NCI-H1436 (cell line): ENCODE results near the gene SIMC1.
"Not testable (repeated sequence)": the region's sequence is repeated elsewhere in the genome, so short reads cannot be mapped to it uniquely, and the experiment has no call there.

Source experiments
- DNase-seq: peaks from one replicate; lab custom pipeline; 2025; lab: John Stamatoyannopoulos, UW

The SIMC1 gene

DNA sequence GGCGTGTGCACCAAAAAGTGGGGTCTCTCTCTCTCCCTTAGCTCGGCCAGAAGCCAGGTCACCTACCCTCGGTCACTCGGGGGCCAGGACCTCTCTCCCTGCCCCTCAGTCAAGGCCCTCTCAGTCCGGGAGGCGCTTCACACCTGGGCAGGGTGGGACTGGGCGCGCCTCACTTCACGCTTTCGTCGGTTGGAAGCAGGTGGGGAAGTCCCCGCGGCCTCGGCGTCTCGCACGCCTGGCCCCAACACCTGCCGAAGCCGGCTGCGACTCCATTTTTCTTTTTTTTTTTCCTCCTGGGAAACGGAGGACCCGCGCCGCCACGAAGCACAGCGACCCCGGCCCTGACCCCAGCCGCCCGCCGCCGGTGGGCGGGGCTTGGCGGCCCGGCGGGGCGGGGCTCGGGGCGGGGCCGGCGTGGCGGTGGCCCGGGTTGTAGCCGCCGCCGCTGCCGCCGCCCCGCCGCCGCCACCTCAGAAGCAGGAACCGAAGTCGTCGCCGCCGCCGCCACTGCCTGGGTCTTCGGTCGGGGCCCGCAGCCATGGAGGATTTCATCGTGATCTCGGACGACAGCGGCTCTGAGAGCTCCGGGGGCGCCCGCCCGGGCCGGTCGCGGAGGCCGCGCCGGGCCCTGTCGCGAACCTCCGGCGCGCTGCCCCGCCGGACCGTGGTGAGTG lies at the start of gene SIMC1:
TSS of gene SIMC1 (plus strand) at position 454 of the 674 bp plus-strand sequence. CDS start at position 539, 85 bp downstream.
- DNase-seq: not testable (repeated sequence)

DNA sequence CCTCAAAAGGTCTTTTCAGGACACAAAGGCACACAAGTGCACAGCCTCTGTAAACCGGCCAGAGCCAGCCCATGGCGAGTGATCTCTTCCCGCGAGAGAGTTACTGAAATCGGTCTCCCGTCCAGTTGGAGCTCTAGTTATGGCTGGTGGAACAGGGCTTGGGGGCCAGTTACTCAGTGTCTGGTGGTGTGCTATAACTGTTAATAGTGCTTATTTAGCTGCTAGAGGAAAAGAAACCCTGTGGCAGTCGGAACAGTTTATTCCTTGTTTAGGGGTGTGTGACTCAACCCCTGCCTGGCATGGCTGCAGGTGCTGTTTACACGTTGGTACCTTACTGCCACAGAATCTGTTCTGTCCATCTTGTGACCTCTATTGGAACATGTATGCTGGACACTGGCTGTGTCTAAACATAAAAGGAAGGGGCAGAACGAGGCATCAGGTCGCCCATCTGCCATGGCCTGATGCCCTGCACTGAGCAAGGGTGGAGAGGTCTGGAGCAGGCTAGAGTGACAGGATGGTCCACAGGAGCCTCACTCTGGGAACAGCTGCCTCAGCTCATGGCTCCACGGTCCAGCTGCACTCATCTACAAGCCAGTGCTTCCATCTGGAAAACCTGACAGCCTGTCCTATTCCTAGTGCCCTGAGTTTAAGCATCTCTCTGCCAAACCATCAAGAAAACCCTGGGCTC lies 49.6 kb upstream of the SIMC1 start:
- no peak for DNase-seq

- no peak for DNase-seq
Observed at GRCh38 chr5:176189857-176190256, 48.4 kb upstream of the SIMC1 start.

DNA sequence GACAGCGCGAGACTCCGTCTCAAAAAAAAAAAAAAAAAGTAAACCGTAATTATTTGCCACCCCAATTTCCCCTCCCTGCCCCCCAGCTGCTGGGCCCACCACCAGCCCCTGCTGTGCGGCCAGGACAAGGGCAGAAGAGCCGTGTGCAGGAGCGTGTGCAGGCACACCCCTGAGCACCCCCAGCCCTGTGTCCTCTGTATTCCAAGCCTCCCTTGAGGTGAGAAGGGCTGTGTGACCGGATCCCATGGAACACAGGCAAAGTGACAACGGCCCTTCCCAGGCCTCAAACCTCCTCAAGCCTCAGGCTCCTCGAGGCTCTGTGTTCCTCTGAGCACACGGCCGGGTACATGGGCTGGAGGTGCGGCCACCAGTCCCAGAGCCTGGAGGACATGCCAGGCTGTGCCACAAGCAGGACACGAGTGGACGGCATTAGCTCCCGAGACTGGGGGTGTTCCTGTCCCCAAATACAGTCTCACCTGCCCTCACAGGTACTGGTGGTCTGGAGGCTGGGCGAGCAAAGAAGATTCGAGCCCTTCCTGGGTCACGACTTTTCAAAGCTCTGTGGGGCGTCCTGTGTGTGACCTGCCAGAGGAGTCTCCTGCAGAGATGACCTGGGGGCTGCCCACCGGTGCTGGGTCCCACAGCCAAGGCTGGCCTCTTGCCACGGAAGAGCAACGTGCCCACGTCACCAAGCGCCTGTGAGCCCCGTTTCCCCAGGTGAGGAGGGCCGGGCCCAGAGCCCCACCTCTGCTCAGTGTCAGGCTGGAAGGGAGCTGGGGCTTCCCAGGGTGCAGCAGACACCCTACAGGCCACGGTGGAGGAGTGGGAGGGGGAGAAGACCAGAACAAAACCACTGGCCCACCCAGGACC lies 47.1 kb upstream of the SIMC1 start:
- no peak for DNase-seq

DNA sequence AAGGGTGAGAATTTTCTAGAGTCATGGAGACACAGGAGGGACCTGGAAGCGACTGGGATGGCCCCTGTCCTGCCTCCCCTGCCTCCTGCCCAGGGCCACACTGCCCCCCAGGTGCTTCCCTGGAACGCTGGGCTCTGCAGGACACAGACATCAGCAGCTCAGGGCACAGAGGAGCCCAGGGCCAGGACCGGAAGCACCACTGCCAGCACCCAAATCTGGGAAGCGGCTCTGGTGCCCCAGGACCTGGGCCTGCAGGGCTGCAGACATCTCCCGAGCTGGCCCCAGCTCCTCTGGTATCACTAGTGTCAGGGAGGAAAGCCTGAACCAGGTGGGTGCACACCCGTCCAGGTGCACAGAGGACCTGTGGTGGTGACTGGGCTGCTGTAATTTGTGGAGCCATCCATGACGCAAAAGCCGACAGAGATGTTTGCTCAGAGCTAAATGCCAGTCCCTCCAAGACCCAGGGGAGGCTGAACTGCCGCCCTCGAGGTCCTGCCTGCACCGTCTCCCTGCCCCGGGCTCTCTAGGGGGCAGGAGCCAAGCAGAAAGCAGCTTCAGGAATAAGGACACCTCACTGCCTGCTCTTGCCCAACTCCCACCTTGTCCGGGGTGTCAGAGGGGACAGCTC lies 46.0 kb upstream of the SIMC1 start:
- DNase-seq: no peak

DNA sequence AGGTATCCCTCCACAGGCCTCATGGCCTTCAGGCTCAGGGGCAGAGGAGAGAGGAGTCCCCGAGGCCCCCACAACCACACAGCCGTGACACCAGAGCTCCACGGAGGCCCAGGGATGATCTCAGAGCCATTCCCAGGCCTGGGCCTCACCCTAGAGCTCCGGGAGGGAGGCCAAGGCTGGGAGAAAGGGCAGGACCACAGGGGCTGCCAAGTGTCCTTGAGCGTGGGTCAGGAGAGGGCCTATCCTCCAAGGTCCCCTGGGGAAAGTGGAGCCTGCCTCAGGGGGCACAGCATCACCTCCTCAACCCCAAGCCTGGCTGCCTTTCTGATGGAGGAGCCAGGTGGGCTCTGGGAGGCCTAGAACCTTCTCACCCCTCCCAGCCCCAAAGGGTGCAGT lies 45.5 kb upstream of the SIMC1 start:
- not testable (repeated sequence) for DNase-seq

DNA sequence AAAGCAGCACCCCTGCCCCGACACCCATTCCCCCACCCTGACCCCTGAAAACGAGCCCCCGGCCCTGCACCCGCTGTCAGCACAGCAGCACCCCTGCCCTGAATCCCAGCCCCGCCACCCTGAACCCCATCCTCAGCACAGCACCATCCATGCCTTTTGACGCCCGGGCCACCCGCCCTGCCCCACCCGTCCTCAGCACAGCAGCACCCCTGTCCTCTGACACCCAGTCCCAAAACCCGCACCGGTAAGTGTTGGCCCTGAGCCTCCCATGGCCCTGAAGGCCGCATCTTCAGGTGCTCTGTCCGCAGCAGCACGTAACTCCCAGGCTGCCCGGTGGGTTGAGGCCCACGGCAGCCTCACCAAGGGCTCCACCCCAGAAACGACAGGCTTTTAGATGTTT lies 44.6 kb upstream of the SIMC1 start:
- DNase-seq: not testable (repeated sequence)

GRCh38 chr5:176194238-176195083 lies 43.8 kb upstream of the SIMC1 start:
- not testable (repeated sequence) for DNase-seq

DNA sequence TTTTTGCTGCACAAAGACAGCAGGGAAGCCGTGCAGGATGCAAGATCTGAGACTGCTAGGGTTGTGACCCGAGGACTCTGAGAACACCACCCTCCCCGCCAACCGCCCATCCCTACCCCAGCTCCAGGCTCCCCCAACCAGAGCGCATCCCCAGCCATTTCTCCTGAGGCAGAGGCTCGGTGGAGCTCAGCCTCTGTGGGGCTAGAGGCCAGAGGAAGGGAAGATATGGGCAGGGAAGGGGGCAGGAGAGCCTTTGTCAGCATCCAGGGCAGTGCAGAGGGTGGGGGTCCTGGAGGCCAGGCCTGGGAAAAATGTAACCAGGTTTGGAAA lies 43.2 kb upstream of the SIMC1 start:
- DNase-seq: not testable (repeated sequence)

GRCh38 chr5:176195487-176196207 lies 42.6 kb upstream of the SIMC1 start:
- DNase-seq: not testable (repeated sequence)

DNA sequence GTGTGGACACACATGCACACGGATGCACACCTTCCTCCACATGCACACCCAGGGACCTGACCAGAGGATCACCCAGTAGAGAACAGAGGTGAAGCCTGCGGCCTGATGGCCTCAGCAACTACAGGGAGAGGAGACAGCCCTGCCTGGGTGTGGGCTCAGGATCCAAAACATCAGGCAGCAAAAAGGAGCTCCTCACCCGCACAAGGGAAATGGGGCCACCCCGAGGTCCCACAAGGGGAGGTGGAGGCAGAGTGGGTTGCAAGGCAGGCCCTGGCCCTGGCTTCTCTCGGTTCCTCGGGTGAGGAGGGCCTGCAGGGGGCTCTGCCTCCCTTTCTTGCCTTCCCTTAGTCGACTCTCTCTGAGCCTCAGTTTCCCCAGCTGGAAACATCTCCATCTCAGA lies 41.4 kb upstream of the SIMC1 start:
- not testable (repeated sequence) for DNase-seq

- DNase-seq: not testable (repeated sequence)
Observed at GRCh38 chr5:176197234-176197858, 40.9 kb upstream of the SIMC1 start.

DNA sequence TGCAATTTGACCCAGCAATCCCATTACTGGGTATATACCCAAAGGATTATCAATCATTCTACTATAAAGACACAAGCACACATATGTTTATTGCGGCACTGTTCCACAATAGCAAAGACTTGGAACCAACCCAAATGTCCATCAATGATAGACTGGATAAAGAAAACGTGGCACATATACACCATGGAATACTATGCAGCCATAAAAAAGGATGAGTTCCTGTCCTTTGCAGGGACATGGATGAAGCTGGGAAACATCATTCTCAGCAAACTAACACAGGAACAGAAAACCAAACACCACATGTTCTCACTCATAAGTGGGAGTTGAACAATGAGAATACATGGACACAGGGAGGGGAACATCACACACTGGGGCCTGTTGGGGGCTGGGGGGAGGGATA lies 39.9 kb upstream of the SIMC1 start:
- DNase-seq: not testable (repeated sequence)

- not testable (repeated sequence) for DNase-seq
Observed at GRCh38 chr5:176198991-176199733, 39.1 kb upstream of the SIMC1 start.

- DNase-seq: not testable (repeated sequence)
Observed at GRCh38 chr5:176199803-176200399, 38.3 kb upstream of the SIMC1 start.

- no peak for DNase-seq
Observed at GRCh38 chr5:176201811-176202210, 36.4 kb upstream of the SIMC1 start.

- no peak for DNase-seq
Observed at GRCh38 chr5:176203086-176203485, 35.1 kb upstream of the SIMC1 start.

DNA sequence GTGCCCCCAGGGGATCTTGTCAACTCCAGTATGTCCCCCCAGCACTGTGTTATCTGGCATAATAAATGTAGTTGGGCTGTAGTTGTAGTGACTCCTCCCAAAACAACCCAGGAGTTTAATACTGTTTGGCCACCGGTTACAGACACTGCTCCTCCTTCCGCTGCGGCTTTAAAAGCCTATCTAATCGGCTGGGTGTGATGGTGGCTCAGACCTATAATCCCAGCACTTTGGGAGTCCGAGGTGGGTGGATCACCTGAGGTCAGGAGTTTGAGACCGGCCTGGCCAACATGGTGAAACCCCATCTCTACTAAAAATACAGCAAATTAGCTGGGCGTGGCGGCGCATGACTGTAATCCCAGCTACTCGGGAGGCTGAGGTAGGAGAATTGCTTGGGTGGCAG lies 34.7 kb upstream of the SIMC1 start:
- not testable (repeated sequence) for DNase-seq

DNA sequence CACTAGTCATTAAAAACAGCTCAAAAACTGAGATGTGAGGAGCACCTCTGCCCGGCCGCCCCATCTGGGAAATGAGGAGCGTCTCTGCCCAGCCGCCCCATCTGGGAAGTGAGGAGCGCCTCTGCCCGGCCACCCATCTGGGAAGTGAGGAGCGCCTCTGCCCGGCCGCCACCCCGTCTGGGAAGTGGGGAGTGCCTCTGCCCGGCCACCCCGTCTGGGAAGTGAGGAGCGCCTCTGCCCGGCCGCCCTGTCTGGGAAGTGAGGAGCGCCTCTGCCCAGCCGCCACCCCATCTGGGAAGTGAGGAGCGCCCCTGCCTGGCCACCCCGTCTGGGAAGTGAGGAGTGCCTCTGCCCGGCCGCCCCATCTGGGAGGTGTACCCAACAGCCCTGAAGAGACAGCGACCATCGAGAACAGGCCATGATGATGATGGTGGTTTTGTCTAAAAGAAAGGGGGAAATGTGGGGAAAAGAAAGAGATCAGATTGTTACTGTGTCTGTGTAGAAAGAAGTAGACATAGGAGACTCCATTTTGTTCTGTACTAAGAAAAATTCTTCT lies 23.7 kb upstream of the SIMC1 start:
- DNase-seq: not testable (repeated sequence)
